ENCODE results near the gene NDUFB7. TPM values are rescaled to one million over a fixed set of nuclear protein-coding genes. Genes with fewer than 3 reads are reported as not detected.
A peak's percentile ranks its signal among the peaks of the same experiment; 100 is the strongest.

The NDUFB7 gene
- polyA plus RNA-seq (2013) = 157 and 159 TPM in 2 replicates

- no CpG with 5 or more reads among the region's 40 CpGs for WGBS (ENCODE audit: extremely low coverage, insufficient coverage, insufficient read length)
- H4K12ac ChIP-seq (ENCODE audit: low read depth, low read length) = peak within 1 kb of the TSS; percentile 97
- H3K4ac ChIP-seq (ENCODE audit: low read depth, low read length) = peak within 1 kb of the TSS; percentile 85
- peaks cover 6% of the 10 kb centered on the region for H3K79me1 ChIP-seq (ENCODE audit: low read length)
- peak within 1 kb of the TSS; percentile 87 for H2AFZ ChIP-seq (ENCODE audit: insufficient read depth, low read length, poor library complexity)
- H3K27ac ChIP-seq (ENCODE audit: low read depth, low read length) = no peak within 1 kb of the TSS
- peak within 1 kb of the TSS; percentile 79 for H2BK120ac ChIP-seq (ENCODE audit: insufficient read depth, low read length, poor library complexity)
- H3K18ac ChIP-seq (ENCODE audit: low read length) = peak within 1 kb of the TSS; percentile 99
- H2BK5ac ChIP-seq (ENCODE audit: low read depth, low read length, poor library complexity) = peak within 1 kb of the TSS; percentile 90
- DNase-seq = peak; percentile 98
- no peak within 1 kb of the TSS for H3K23ac ChIP-seq (ENCODE audit: low read length)
- peak within 1 kb of the TSS; percentile 93 for H4K91ac ChIP-seq (ENCODE audit: low read depth, low read length)
- peaks cover 9 to 11% of the 10 kb centered on the region in 2 experiments for H3K36me3 ChIP-seq (ENCODE audit: control insufficient read depth in 1 of 2, insufficient read depth in 2 of 2, low read length in 2 of 2)
- H4K8ac ChIP-seq (ENCODE audit: low read depth, low read length) = peak within 1 kb of the TSS; percentile 99
- peak within 1 kb of the TSS; percentile 99 for H3K4me3 ChIP-seq (ENCODE audit: low read depth, low read length)
- H3K79me2 ChIP-seq (ENCODE audit: control insufficient read depth, insufficient read depth, low read length, poor library complexity) = peaks cover 10% of the 10 kb centered on the region
- H3K27me3 ChIP-seq (ENCODE audit: insufficient read depth, low read length) = no peaks in the 10 kb centered on the region
- H3K4me1 ChIP-seq (ENCODE audit: control insufficient read depth in 1 of 2, insufficient read depth in 2 of 2, low read length in 2 of 2) = peaks cover 6 to 7% of the 10 kb centered on the region in 2 experiments
- peak within 1 kb of the TSS; percentile 45 for H2AK5ac ChIP-seq (ENCODE audit: low read length)
- H2BK12ac ChIP-seq (ENCODE audit: low read length) = no peak within 1 kb of the TSS
- H3K9me3 ChIP-seq (ENCODE audit: insufficient read depth, low read depth, low read length) = peaks cover 4% of the 10 kb centered on the region
- H3K14ac ChIP-seq (ENCODE audit: low read length) = peak within 1 kb of the TSS; percentile 97
- peak within 1 kb of the TSS; percentile 68 for H3K4me2 ChIP-seq (ENCODE audit: low read length)
- H3K9ac ChIP-seq (ENCODE audit: low read length) = peak within 1 kb of the TSS; percentile 93
Measured at GRCh38 chr19:14571695-14572490, at the start of gene NDUFB7. Gene NDUFB7 (minus strand): TSS chr19:14572066. CDS start chr19:14572000, 66 bp downstream.

- Histone ChIP-seq H3K79me1 (ENCODE audit: low read length) (no peaks in the 10 kb centered on the region), H2AK5ac (ENCODE audit: low read length) (no peak overlapping the region)
Measured at GRCh38 chr19:14619404-14619803, 47.5 kb upstream of the NDUFB7 start.

GRCh38 chr19:14616407-14616806 lies 44.5 kb upstream of the NDUFB7 start:
- H3K9ac ChIP-seq (ENCODE audit: low read length) = no peak overlapping the region
- WGBS (ENCODE audit: extremely low coverage, insufficient coverage, insufficient read length) = no CpG with 5 or more reads among the region's 3 CpGs
- no peak overlapping the region for H4K91ac ChIP-seq (ENCODE audit: low read depth, low read length)

More at GRCh38 chr19:14619404-14619803, 47.5 kb upstream of the NDUFB7 start:
- H3K79me2 ChIP-seq (ENCODE audit: control insufficient read depth, insufficient read depth, low read length, poor library complexity) = no peaks in the 10 kb centered on the region
- no peak overlapping the region for H2AFZ ChIP-seq (ENCODE audit: insufficient read depth, low read length, poor library complexity)
- no peak overlapping the region for H3K14ac ChIP-seq (ENCODE audit: low read length)
- no peak overlapping the region for H3K27ac ChIP-seq (ENCODE audit: low read depth, low read length)
- DNase-seq = no peak
- no peaks in the 10 kb centered on the region for H3K27me3 ChIP-seq (ENCODE audit: insufficient read depth, low read length)
- no peaks in the 10 kb centered on the region for H3K36me3 ChIP-seq (ENCODE audit: control insufficient read depth in 1 of 2, insufficient read depth in 2 of 2, low read length in 2 of 2)
- no peak overlapping the region for H3K18ac ChIP-seq (ENCODE audit: low read length)
- H3K4ac ChIP-seq (ENCODE audit: low read depth, low read length) = no peak overlapping the region
- no peak overlapping the region for H4K91ac ChIP-seq (ENCODE audit: low read depth, low read length)
- H4K12ac ChIP-seq (ENCODE audit: low read depth, low read length) = no peak overlapping the region
- no peak overlapping the region for H3K4me3 ChIP-seq (ENCODE audit: low read depth, low read length)
- no peak overlapping the region for H3K23ac ChIP-seq (ENCODE audit: low read length)
- H2BK12ac ChIP-seq (ENCODE audit: low read length) = no peak overlapping the region
- H2BK120ac ChIP-seq (ENCODE audit: insufficient read depth, low read length, poor library complexity) = no peak overlapping the region
- H4K8ac ChIP-seq (ENCODE audit: low read depth, low read length) = no peak overlapping the region
- peaks cover 8% of the 10 kb centered on the region for H3K9me3 ChIP-seq (ENCODE audit: insufficient read depth, low read depth, low read length)
- no peak overlapping the region for H3K4me2 ChIP-seq (ENCODE audit: low read length)
- H2BK5ac ChIP-seq (ENCODE audit: low read depth, low read length, poor library complexity) = no peak overlapping the region
- no peak overlapping the region for H3K9ac ChIP-seq (ENCODE audit: low read length)
- H3K4me1 ChIP-seq (ENCODE audit: control insufficient read depth in 1 of 2, insufficient read depth in 2 of 2, low read length in 2 of 2) = no peaks in the 10 kb centered on the region

GRCh38 chr19:14615623-14616022 lies 43.8 kb upstream of the NDUFB7 start:
- Histone ChIP-seq H3K4me2 (ENCODE audit: low read length) (no peak overlapping the region), H3K23ac (ENCODE audit: low read length) (no peak overlapping the region), H4K8ac (ENCODE audit: low read depth, low read length) (no peak overlapping the region), H3K4me3 (ENCODE audit: low read depth, low read length) (no peak overlapping the region), H2AK5ac (ENCODE audit: low read length) (no peak overlapping the region), H3K4ac (ENCODE audit: low read depth, low read length) (no peak overlapping the region), H2BK5ac (ENCODE audit: low read depth, low read length, poor library complexity) (no peak overlapping the region), H3K18ac (ENCODE audit: low read length) (no peak overlapping the region), H3K14ac (ENCODE audit: low read length) (no peak overlapping the region), H2BK12ac (ENCODE audit: low read length) (no peak overlapping the region), H4K91ac (ENCODE audit: low read depth, low read length) (no peak overlapping the region), H3K27ac (ENCODE audit: low read depth, low read length) (no peak overlapping the region), H3K4me1 (ENCODE audit: control insufficient read depth in 1 of 2, insufficient read depth in 2 of 2, low read length in 2 of 2) (no peaks in the 10 kb centered on the region), H3K79me1 (ENCODE audit: low read length) (no peaks in the 10 kb centered on the region), H3K79me2 (ENCODE audit: control insufficient read depth, insufficient read depth, low read length, poor library complexity) (no peaks in the 10 kb centered on the region), H3K9me3 (ENCODE audit: insufficient read depth, low read depth, low read length) (peaks cover 20% of the 10 kb centered on the region), H2BK120ac (ENCODE audit: insufficient read depth, low read length, poor library complexity) (no peak overlapping the region), H3K9ac (ENCODE audit: low read length) (no peak overlapping the region), H4K12ac (ENCODE audit: low read depth, low read length) (no peak overlapping the region), H2AFZ (ENCODE audit: insufficient read depth, low read length, poor library complexity) (no peak overlapping the region), H3K36me3 (ENCODE audit: control insufficient read depth in 1 of 2, insufficient read depth in 2 of 2, low read length in 2 of 2) (no peaks in the 10 kb centered on the region), H3K27me3 (ENCODE audit: insufficient read depth, low read length) (no peaks in the 10 kb centered on the region)
- no CpG with 5 or more reads among the region's 8 CpGs for WGBS (ENCODE audit: extremely low coverage, insufficient coverage, insufficient read length)
- DNase-seq = no peak

More at GRCh38 chr19:14616407-14616806, 44.5 kb upstream of the NDUFB7 start:
- Histone ChIP-seq H3K36me3 (ENCODE audit: control insufficient read depth in 1 of 2, insufficient read depth in 2 of 2, low read length in 2 of 2) (no peaks in the 10 kb centered on the region), H3K18ac (ENCODE audit: low read length) (no peak overlapping the region), H3K27ac (ENCODE audit: low read depth, low read length) (no peak overlapping the region), H3K23ac (ENCODE audit: low read length) (no peak overlapping the region), H4K12ac (ENCODE audit: low read depth, low read length) (no peak overlapping the region), H3K4me3 (ENCODE audit: low read depth, low read length) (no peak overlapping the region), H2BK5ac (ENCODE audit: low read depth, low read length, poor library complexity) (no peak overlapping the region), H3K9me3 (ENCODE audit: insufficient read depth, low read depth, low read length) (peaks cover 18% of the 10 kb centered on the region), H3K4ac (ENCODE audit: low read depth, low read length) (no peak overlapping the region), H3K27me3 (ENCODE audit: insufficient read depth, low read length) (no peaks in the 10 kb centered on the region), H3K79me1 (ENCODE audit: low read length) (no peaks in the 10 kb centered on the region), H3K79me2 (ENCODE audit: control insufficient read depth, insufficient read depth, low read length, poor library complexity) (no peaks in the 10 kb centered on the region), H3K4me1 (ENCODE audit: control insufficient read depth in 1 of 2, insufficient read depth in 2 of 2, low read length in 2 of 2) (no peaks in the 10 kb centered on the region), H3K14ac (ENCODE audit: low read length) (no peak overlapping the region), H2AFZ (ENCODE audit: insufficient read depth, low read length, poor library complexity) (no peak overlapping the region), H4K8ac (ENCODE audit: low read depth, low read length) (no peak overlapping the region), H2BK120ac (ENCODE audit: insufficient read depth, low read length, poor library complexity) (no peak overlapping the region), H2BK12ac (ENCODE audit: low read length) (no peak overlapping the region), H2AK5ac (ENCODE audit: low read length) (no peak overlapping the region), H3K4me2 (ENCODE audit: low read length) (no peak overlapping the region)
- DNase-seq = no peak
